Neutrophil (primary cell): ENCODE measurements around the gene FAT1.

Experiments
- H3K27ac ChIP-seq: fragments of 200-600 bp; sonication (generic); 2 replicates; pipeline ENCODE4 v1.5.1; 2016; ENCODE audit warnings: mild to moderate bottlenecking, moderate library complexity
- H3K27me3 ChIP-seq: fragments of 200-600 bp; sonication (generic); 2 replicates; pipeline ENCODE4 v1.6.0; 2016; ENCODE audit warnings: mild to moderate bottlenecking
- H3K36me3 ChIP-seq: fragments of 200-600 bp; sonication (generic); 2 replicates; pipeline ENCODE4 v1.5.1; 2017
- H3K4me1 ChIP-seq, 2 experiments: fragments of 200-600 bp in 1 of 2; sonication (generic) in 1 of 2; 1 replicate in 1 of 2; 2 replicates in 1 of 2; pipeline versions ENCODE4 v1.5.1 to v1.6.1; 2013 to 2016; ENCODE audit warnings: low read depth in 1 of 2, low read length in 1 of 2, mild to moderate bottlenecking in 1 of 2, moderate library complexity in 1 of 2; ENCODE audit not compliant: control insufficient read depth in 1 of 2, insufficient read depth in 1 of 2
- H3K4me3 ChIP-seq, 2 experiments: fragments of 200-600 bp in 1 of 2; sonication (generic) in 1 of 2; 1 replicate in 1 of 2; 2 replicates in 1 of 2; pipeline ENCODE4 v1.5.1; 2013 to 2016; ENCODE audit warnings: low read depth in 1 of 2, low read length in 1 of 2, mild to moderate bottlenecking in 1 of 2, moderate library complexity in 1 of 2
- H3K9me3 ChIP-seq: fragments of 200-600 bp; sonication (generic); 2 replicates; pipeline ENCODE4 v1.5.1; 2016
- TF ChIP-seq, protein P1 (sequence below): fragments of 200-600 bp; sonication (generic); IDR thresholded peaks from 2 replicates; pipeline ENCODE4 v1.5.1; 2016; ENCODE audit warnings: antibody characterized with exemption

FAT1 gene, protein sequence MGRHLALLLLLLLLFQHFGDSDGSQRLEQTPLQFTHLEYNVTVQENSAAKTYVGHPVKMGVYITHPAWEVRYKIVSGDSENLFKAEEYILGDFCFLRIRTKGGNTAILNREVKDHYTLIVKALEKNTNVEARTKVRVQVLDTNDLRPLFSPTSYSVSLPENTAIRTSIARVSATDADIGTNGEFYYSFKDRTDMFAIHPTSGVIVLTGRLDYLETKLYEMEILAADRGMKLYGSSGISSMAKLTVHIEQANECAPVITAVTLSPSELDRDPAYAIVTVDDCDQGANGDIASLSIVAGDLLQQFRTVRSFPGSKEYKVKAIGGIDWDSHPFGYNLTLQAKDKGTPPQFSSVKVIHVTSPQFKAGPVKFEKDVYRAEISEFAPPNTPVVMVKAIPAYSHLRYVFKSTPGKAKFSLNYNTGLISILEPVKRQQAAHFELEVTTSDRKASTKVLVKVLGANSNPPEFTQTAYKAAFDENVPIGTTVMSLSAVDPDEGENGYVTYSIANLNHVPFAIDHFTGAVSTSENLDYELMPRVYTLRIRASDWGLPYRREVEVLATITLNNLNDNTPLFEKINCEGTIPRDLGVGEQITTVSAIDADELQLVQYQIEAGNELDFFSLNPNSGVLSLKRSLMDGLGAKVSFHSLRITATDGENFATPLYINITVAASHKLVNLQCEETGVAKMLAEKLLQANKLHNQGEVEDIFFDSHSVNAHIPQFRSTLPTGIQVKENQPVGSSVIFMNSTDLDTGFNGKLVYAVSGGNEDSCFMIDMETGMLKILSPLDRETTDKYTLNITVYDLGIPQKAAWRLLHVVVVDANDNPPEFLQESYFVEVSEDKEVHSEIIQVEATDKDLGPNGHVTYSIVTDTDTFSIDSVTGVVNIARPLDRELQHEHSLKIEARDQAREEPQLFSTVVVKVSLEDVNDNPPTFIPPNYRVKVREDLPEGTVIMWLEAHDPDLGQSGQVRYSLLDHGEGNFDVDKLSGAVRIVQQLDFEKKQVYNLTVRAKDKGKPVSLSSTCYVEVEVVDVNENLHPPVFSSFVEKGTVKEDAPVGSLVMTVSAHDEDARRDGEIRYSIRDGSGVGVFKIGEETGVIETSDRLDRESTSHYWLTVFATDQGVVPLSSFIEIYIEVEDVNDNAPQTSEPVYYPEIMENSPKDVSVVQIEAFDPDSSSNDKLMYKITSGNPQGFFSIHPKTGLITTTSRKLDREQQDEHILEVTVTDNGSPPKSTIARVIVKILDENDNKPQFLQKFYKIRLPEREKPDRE (N-terminal part only)

DNA sequence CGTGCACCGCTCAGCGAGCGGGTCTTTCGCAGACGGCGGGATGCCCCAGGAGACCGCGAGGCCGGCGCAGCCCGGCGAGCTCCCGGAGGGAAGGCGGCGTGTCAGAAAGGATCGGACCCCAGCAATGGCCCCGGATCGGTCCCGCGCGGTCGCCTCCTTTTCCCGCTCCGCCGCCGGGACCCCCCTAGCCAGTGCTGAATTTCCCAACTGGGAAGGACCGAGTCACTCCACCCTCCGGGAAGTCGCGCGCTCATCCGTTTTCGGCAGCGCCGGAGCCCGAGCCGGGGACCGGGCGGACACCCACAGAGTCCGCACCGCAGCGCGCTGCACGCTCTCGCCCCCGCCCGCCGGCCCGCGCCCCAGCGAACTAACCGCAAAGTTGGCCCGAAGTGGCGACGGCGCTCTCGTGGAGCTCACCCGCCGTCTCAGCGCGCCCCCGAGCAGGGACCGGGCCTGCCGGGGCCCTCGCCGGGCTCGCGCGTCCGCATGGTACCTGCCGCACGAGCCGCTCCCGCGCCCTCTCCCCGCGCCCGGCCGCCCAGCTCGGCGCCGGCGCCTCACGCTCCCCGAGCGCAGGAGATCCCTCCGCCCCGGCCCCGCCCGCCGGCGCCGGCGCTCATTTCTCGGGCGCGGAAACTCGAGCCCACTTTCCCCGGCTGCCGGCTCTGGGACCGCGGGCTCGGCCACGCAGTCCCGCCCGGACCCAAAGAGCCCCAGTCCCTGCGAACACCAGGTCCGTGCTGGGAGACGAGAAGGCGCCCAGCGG lies at the start of gene FAT1:
Gene FAT1 (minus strand): TSS at position 565 of the 766 bp plus-strand sequence. CDS start 14,029 bp downstream, outside the sequence.
- Histone ChIP-seq H3K36me3 (no peaks in the 10 kb centered on the region), H3K4me3 (no peak within 1 kb of the TSS), H3K4me1 (no peaks in the 10 kb centered on the region), H3K27ac (no peak within 1 kb of the TSS), H3K27me3 (peaks cover 77% of the 10 kb centered on the region), H3K9me3 (no peaks in the 10 kb centered on the region)
- TF ChIP-seq, protein P1, sequence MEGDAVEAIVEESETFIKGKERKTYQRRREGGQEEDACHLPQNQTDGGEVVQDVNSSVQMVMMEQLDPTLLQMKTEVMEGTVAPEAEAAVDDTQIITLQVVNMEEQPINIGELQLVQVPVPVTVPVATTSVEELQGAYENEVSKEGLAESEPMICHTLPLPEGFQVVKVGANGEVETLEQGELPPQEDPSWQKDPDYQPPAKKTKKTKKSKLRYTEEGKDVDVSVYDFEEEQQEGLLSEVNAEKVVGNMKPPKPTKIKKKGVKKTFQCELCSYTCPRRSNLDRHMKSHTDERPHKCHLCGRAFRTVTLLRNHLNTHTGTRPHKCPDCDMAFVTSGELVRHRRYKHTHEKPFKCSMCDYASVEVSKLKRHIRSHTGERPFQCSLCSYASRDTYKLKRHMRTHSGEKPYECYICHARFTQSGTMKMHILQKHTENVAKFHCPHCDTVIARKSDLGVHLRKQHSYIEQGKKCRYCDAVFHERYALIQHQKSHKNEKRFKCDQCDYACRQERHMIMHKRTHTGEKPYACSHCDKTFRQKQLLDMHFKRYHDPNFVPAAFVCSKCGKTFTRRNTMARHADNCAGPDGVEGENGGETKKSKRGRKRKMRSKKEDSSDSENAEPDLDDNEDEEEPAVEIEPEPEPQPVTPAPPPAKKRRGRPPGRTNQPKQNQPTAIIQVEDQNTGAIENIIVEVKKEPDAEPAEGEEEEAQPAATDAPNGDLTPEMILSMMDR = no peak

- H3K4me3 ChIP-seq = no peak overlapping the region
- no peaks in the 10 kb centered on the region for H3K9me3 ChIP-seq
- TF ChIP-seq, protein P1 = no peak
- no peaks in the 10 kb centered on the region for H3K27me3 ChIP-seq
- H3K36me3 ChIP-seq = no peaks in the 10 kb centered on the region
- no peak overlapping the region for H3K27ac ChIP-seq
- H3K4me1 ChIP-seq = no peaks in the 10 kb centered on the region
Measured at GRCh38 chr4:186772936-186773487, 49.4 kb upstream of the FAT1 start.

GRCh38 chr4:186771624-186772023 lies 48.0 kb upstream of the FAT1 start:
- TF ChIP-seq, protein P1 = no peak
- no peaks in the 10 kb centered on the region for H3K27me3 ChIP-seq
- no peak overlapping the region for H3K4me3 ChIP-seq
- no peaks in the 10 kb centered on the region for H3K9me3 ChIP-seq
- H3K27ac ChIP-seq = no peak overlapping the region
- no peaks in the 10 kb centered on the region for H3K4me1 ChIP-seq
- no peaks in the 10 kb centered on the region for H3K36me3 ChIP-seq

DNA sequence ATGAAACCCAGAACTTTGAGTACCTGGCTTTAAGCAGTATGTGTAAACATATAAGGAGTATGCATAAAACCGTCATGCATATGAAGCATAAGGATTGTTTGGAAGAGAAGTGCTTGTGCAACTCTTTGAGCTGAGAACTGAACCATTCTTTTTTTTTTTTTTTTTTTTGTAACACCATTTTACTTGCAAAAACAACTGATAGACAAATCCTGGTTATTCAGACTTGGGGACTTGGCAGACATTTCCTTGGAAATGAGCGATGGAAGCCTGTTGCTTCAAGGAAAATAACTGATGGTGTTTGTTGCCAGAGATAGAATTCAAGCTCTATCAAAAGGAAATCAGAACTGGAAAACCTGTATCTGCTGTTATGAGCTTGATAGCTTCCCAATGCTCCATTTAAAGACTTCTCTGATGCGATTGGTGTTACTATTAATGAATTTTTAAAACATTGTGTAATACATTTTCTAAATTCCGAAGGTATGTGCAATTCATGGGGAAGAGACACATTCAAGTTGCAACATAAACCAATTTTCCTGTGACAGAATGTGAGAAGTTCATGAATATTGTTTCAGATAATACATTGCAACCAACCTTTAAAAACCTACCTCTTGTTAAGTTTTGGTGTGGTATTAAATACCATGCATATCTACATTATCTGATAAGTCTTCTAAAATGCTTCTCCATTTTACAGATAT lies 47.0 kb upstream of the FAT1 start:
- H3K27me3 ChIP-seq = no peaks in the 10 kb centered on the region
- H3K9me3 ChIP-seq = no peaks in the 10 kb centered on the region
- H3K36me3 ChIP-seq = no peaks in the 10 kb centered on the region
- H3K4me3 ChIP-seq = no peak overlapping the region
- no peak overlapping the region for H3K27ac ChIP-seq
- H3K4me1 ChIP-seq = no peaks in the 10 kb centered on the region
- TF ChIP-seq, protein P1 = no peak
